Stomach (tissue), 9 donors: ENCODE data around the gene ITPKB. TPM values are rescaled to one million over a fixed set of nuclear protein-coding genes. Genes with fewer than 3 reads are reported as not detected.

Experiments
- DNase-seq, 2 donors: peaks; one replicate each; pipeline versions ENCODE4 v3.0.0 to v3.0.0-alpha.2; 2013 to 2019
- H3K27ac ChIP-seq, 5 donors: fragments of 200-600 bp in 4 of 5; sonication (generic) in 4 of 5; one replicate each; pipeline ENCODE4 v1.5.1; 2013 to 2019; ENCODE audit warnings: mild to moderate bottlenecking in 1 of 5, moderate library complexity in 1 of 5
- H3K27me3 ChIP-seq, 3 donors: fragments of 200-600 bp; sonication (generic); one replicate each; pipeline ENCODE4 v1.5.1; 2017 to 2019; ENCODE audit warnings: mixed run types in 1 of 3
- H3K36me3 ChIP-seq, 4 donors: fragments of 200-600 bp; sonication (generic); 1 replicate in 3 of 4; 2 replicates in 1 of 4; pipeline ENCODE4 v1.5.1; 2016 to 2019
- H3K4me1 ChIP-seq, 4 donors: fragments of 200-600 bp; sonication (generic); one replicate each; pipeline ENCODE4 v1.5.1; 2016 to 2019
- H3K4me3 ChIP-seq, 4 donors: fragments of 200-600 bp; sonication (generic) in 3 of 4; one replicate each; pipeline ENCODE4 v1.5.1; 2016 to 2019; ENCODE audit warnings: mild to moderate bottlenecking in 1 of 4
- H3K9me3 ChIP-seq, 4 donors: fragments of 200-600 bp; sonication (generic); one replicate each; pipeline ENCODE4 v1.5.1; 2016 to 2019
- EP300 ChIP-seq: sonication (generic); formaldehyde crosslinking; IDR thresholded peaks from one replicate; pipeline ENCODE4 v1.6.1; 2017; ENCODE audit warnings: antibody characterized with exemption
- POLR2A ChIP-seq, 4 donors: fragments of 450-650 bp; IDR thresholded peaks; one replicate each; pipeline ENCODE4 v1.6.1; 2016; ENCODE audit warnings: antibody characterized with exemption in 4 of 4, control low read depth in 2 of 4, mild to moderate bottlenecking in 1 of 4, moderate library complexity in 1 of 4
- POLR2AphosphoS5 ChIP-seq, 3 donors: sonication (generic); formaldehyde crosslinking; IDR thresholded peaks; one replicate each; pipeline ENCODE4 v1.6.1; 2016; ENCODE audit warnings: antibody characterized with exemption in 3 of 3
- WGBS, 5 donors: extraction: QIAGEN DNeasy Blood & Tissue Kit in 3 of 5; methylation state at CpG; one replicate each; pipeline versions ENCODE4 v1.1.5 to v1.1.7; 2013 to 2018; 5-methylcytosine and 5-hydroxymethylcytosine counted together
- intact Hi-C: fragments of 100-400 bp; cut with DNase I; formaldehyde crosslinking; loops from one replicate; pipeline ENCODE4 v1.15.1; 2023; ENCODE audit warnings: low total_unique reads
- polyA plus RNA-seq, 3 donors: library from polyadenylated mRNA; stranded (reverse); fragments of 200-250 nt; gene quantifications; one replicate each; pipeline ENCODE4 v1.2.3, GENCODE V29; 2013
- total RNA-seq, 5 donors: library from RNA; depleted of rRNA; stranded (reverse); fragments of >200 nt; gene quantifications; one replicate each; pipeline versions ENCODE4 v1.1.0 to v1.2.3, GENCODE V29; 2014 to 2016
- TF ChIP-seq, protein P1 (sequence below), 7 experiments: fragments of 450-650 bp in 4 of 7; fragments of 200-600 bp in 3 of 7; sonication (generic) in 3 of 7; IDR thresholded peaks; one replicate each; pipeline ENCODE4 v1.5.1; 2016 to 2019; ENCODE audit warnings: antibody characterized with exemption in 7 of 7, control low read depth in 2 of 7, mild to moderate bottlenecking in 1 of 7
- donor health status: healthy with polysubstance abuse.
- donor health status: Bipolar disorder and iron deficiency.
- donor health status: healthy.

Gene ITPKB
- total and polyA plus RNA-seq, 8 donors = 3.8 to 38.8 (median 19.1) TPM

DNA sequence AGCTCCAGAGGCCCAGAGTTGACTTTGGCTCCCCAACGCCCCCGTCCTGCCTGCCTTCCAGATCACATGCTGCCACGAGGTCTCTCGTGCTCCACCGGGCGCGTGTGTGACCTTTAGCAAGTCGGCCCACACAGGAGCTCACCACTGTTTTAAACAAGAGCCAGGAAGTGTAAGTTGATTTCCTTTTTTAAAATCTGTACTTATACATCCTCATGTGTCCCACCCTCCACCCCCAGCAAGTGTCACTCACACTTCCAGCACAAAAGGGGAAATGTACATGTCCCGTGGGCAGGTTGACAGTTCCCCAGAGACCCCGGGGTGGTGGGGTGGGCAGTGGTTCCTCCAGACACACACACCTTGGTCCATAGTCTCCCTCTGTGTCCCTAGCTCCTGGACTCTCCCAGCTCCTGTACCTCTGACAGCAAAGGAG is 106.1 kb downstream of the ITPKB start:
- intact Hi-C loops = loop anchor here (5.0 kb wide), 1 partner anchor 194 kb away; no protein-coding TSS in a partner anchor
- H3K4me3 ChIP-seq = no peak overlapping the region
- TF ChIP-seq POLR2AphosphoS5 (IDR thresholded peaks at IDR 0.05) (no peak), EP300 (no peak), POLR2A (IDR thresholded peaks at IDR 0.05) (no peak)
- TF ChIP-seq, protein P1, sequence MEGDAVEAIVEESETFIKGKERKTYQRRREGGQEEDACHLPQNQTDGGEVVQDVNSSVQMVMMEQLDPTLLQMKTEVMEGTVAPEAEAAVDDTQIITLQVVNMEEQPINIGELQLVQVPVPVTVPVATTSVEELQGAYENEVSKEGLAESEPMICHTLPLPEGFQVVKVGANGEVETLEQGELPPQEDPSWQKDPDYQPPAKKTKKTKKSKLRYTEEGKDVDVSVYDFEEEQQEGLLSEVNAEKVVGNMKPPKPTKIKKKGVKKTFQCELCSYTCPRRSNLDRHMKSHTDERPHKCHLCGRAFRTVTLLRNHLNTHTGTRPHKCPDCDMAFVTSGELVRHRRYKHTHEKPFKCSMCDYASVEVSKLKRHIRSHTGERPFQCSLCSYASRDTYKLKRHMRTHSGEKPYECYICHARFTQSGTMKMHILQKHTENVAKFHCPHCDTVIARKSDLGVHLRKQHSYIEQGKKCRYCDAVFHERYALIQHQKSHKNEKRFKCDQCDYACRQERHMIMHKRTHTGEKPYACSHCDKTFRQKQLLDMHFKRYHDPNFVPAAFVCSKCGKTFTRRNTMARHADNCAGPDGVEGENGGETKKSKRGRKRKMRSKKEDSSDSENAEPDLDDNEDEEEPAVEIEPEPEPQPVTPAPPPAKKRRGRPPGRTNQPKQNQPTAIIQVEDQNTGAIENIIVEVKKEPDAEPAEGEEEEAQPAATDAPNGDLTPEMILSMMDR (IDR thresholded peaks at IDR 0.05) = no peak
- H3K36me3 ChIP-seq = peaks cover 0 to 40% (median 30%) of the 10 kb centered on the region in 4 donors
- H3K4me1 ChIP-seq = peaks cover 30 to 73% (median 49%) of the 10 kb centered on the region in 4 donors
- H3K27me3 ChIP-seq = no peaks in the 10 kb centered on the region
- no peak for DNase-seq
- no peaks in the 10 kb centered on the region for H3K9me3 ChIP-seq
- H3K27ac ChIP-seq = peak overlapping the region in 4 of 5 donors; percentile 60 to 85 (median 68)
- 62 to 93% (median 74%) methylated on average over 8 to 10 of the region's 10 CpGs for WGBS, 5 donors

DNA sequence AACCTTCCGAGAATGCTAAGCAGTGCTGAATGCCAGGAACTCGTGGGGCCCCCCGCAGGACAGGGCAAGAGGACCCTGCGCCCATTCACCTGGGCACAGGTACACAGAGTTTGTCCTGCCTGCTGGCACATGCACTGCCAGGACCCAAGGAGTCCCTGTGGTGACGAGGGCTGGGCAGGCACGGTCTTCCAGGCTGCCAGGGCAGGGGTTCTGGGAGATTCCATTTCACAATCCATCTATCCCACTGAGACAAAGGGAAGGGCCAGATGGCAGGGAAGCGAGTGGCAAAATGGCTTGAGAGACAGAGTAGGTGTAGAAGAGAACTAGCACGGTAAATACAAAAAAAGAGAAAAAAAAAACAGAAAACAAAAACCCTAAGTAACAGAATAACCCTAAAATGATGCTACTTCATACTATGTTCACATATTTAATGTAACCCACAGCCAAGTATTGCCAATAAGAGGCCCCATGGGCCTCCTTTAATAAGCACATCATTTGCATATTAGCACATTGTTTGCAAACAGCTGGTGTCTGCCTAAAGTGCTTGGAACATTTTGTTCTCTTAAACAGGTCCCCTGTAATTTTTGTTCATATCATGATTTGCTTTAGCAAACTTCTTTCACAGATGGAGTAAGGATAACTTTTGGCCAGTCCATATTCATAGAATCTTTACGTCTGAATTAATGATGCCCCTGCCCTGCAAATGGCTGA is 106.8 kb downstream of the ITPKB start:
- no peaks in the 10 kb centered on the region for H3K9me3 ChIP-seq
- 85 to 93% (median 89%) methylated on average over 9 of the region's 9 CpGs for WGBS, 5 donors
- H3K36me3 ChIP-seq = peaks cover 0 to 33% (median 26%) of the 10 kb centered on the region in 4 donors
- intact Hi-C loops = loop anchor here (5.0 kb wide), 1 partner anchor 195 kb away; no protein-coding TSS in a partner anchor
- no peak overlapping the region for H3K4me3 ChIP-seq
- H3K4me1 ChIP-seq = peaks cover 30 to 69% (median 49%) of the 10 kb centered on the region in 4 donors
- no peak for DNase-seq
- H3K27me3 ChIP-seq = no peaks in the 10 kb centered on the region
- H3K27ac ChIP-seq = peak overlapping the region in 4 of 5 donors; percentile 60 to 85 (median 68)
- TF ChIP-seq POLR2A (IDR thresholded peaks at IDR 0.05) (no peak), EP300 (no peak), POLR2AphosphoS5 (IDR thresholded peaks at IDR 0.05) (no peak)
- TF ChIP-seq, protein P1 (IDR thresholded peaks at IDR 0.05) = no peak

DNA sequence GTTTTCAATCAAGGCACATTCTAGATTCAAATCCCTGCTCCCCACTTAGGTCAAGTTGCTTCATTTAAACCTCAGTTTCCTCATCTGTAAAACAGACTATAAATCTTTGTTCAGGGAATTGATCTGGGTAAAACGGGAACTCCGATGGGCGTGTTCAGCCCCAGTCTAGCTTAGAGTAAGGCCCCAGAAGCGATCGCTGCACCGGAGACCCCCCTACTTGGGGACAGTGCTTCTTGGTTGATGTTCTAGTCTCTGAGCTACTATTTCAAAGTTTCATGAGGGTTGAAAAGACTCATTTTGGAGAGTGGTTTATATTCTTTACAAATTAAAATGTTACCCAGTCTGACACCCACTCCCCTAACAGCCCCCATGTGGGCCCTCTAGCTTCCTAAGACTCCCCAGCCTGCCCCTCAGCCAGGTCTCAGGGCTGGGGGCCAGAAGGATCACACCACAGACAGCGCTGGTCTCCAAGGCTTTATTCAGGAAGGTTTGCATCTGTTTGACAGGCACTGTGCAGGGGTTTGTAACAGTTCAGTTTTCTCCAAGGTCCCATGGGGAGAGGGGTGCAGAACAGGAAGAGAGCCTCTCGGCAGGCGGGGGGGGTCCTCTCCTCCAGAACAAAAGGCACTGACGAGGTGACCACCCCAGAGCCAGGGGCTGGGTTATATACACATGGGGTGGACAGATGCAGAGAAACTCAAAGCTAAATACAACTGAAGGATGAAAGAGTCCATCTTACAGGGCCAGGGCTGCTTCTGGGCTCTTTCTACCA is 107.7 kb downstream of the ITPKB start:
- no peak for DNase-seq
- H3K4me3 ChIP-seq = no peak overlapping the region
- peak overlapping the region in 3 of 5 donors; percentile 49 to 85 (median 60) for H3K27ac ChIP-seq

More for the DNA sequence above, 107.7 kb downstream of the ITPKB start:
- intact Hi-C loops = loop anchor here (5.0 kb wide), 1 partner anchor 196 kb away; no protein-coding TSS in a partner anchor
- TF ChIP-seq EP300 = no peak
- no peak for TF ChIP-seq POLR2A (IDR thresholded peaks at IDR 0.05)
- TF ChIP-seq POLR2AphosphoS5 (IDR thresholded peaks at IDR 0.05) = no peak
- TF ChIP-seq, protein P1 (IDR thresholded peaks at IDR 0.05) = no peak
- WGBS, 5 donors = 81 to 91% (median 86%) methylated on average over 10 of the region's 10 CpGs
- Histone ChIP-seq H3K4me1 (peaks cover 30 to 75% (median 52%) of the 10 kb centered on the region in 4 donors), H3K9me3 (no peaks in the 10 kb centered on the region), H3K36me3 (peaks cover 0 to 24% (median 17%) of the 10 kb centered on the region in 4 donors), H3K27me3 (no peaks in the 10 kb centered on the region)
